ENCODE data around the gene MIR17HG. TPM values are rescaled to one million over a fixed set of nuclear protein-coding genes. Genes with fewer than 3 reads are reported as not detected.
"Not testable (repeated sequence)": the region's sequence is repeated elsewhere in the genome, so short reads cannot be mapped to it uniquely, and the experiment has no call there.

MIR17HG gene
- polyA plus RNA-seq, 2 donors, result 1.7 to 7.2 TPM

GRCh38 chr13:91313103-91313502 lies 34.4 kb upstream of the MIR17HG start:
- 26 to 28% methylated on average over 5 of the region's 5 CpGs for WGBS, 2 donors
- Histone ChIP-seq H3K4me3 (ENCODE audit: low read depth in 1 of 2, low read length in 2 of 2) (no peak overlapping the region), H3K27me3 (ENCODE audit: control insufficient read depth in 1 of 2, insufficient read depth in 2 of 2, low read length in 2 of 2) (no peaks in the 10 kb centered on the region), H3K27ac (ENCODE audit: low read depth in 2 of 2, low read length in 1 of 2) (no peak overlapping the region), H3K9me3 (ENCODE audit: control insufficient read depth in 2 of 2, insufficient read depth in 1 of 2, low read depth in 1 of 2, low read length in 1 of 2) (no peaks in the 10 kb centered on the region), H3K36me3 (ENCODE audit: control insufficient read depth in 2 of 2, insufficient read depth in 2 of 2, low read length in 1 of 2) (no peaks in the 10 kb centered on the region), H3K4me1 (ENCODE audit: control insufficient read depth in 2 of 2, insufficient read depth in 2 of 2, low read length in 1 of 2) (no peaks in the 10 kb centered on the region)

- no peak overlapping the region for H3K4me3 ChIP-seq (ENCODE audit: low read depth in 1 of 2, low read length in 2 of 2)
- H3K27ac ChIP-seq (ENCODE audit: low read depth in 2 of 2, low read length in 1 of 2), result no peak overlapping the region
- H3K9me3 ChIP-seq (ENCODE audit: control insufficient read depth in 2 of 2, insufficient read depth in 1 of 2, low read depth in 1 of 2, low read length in 1 of 2), result no peaks in the 10 kb centered on the region
- WGBS, 2 donors, result 56% methylated on average over 4 of the region's 4 CpGs
- H3K27me3 ChIP-seq (ENCODE audit: control insufficient read depth in 1 of 2, insufficient read depth in 2 of 2, low read length in 2 of 2), result no peaks in the 10 kb centered on the region
- no peaks in the 10 kb centered on the region for H3K36me3 ChIP-seq (ENCODE audit: control insufficient read depth in 2 of 2, insufficient read depth in 2 of 2, low read length in 1 of 2)
- H3K4me1 ChIP-seq (ENCODE audit: control insufficient read depth in 2 of 2, insufficient read depth in 2 of 2, low read length in 1 of 2), result no peaks in the 10 kb centered on the region
Measured at GRCh38 chr13:91313581-91313980, 33.9 kb upstream of the MIR17HG start.

- H3K4me1 ChIP-seq (ENCODE audit: control insufficient read depth in 2 of 2, insufficient read depth in 2 of 2, low read length in 1 of 2), result no peaks in the 10 kb centered on the region
- H3K36me3 ChIP-seq (ENCODE audit: control insufficient read depth in 2 of 2, insufficient read depth in 2 of 2, low read length in 1 of 2), result no peaks in the 10 kb centered on the region
- H3K27me3 ChIP-seq (ENCODE audit: control insufficient read depth in 1 of 2, insufficient read depth in 2 of 2, low read length in 2 of 2), result no peaks in the 10 kb centered on the region
- H3K9me3 ChIP-seq (ENCODE audit: control insufficient read depth in 2 of 2, insufficient read depth in 1 of 2, low read depth in 1 of 2, low read length in 1 of 2), result no peaks in the 10 kb centered on the region
- H3K4me3 ChIP-seq (ENCODE audit: low read depth in 1 of 2, low read length in 2 of 2), result no peak overlapping the region
- no peak overlapping the region for H3K27ac ChIP-seq (ENCODE audit: low read depth in 2 of 2, low read length in 1 of 2)
Measured at GRCh38 chr13:91314888-91315287, 32.6 kb upstream of the MIR17HG start.

- no peaks in the 10 kb centered on the region for H3K4me1 ChIP-seq (ENCODE audit: control insufficient read depth in 2 of 2, insufficient read depth in 2 of 2, low read length in 1 of 2)
- no peaks in the 10 kb centered on the region for H3K9me3 ChIP-seq (ENCODE audit: control insufficient read depth in 2 of 2, insufficient read depth in 1 of 2, low read depth in 1 of 2, low read length in 1 of 2)
- no peak overlapping the region for H3K4me3 ChIP-seq (ENCODE audit: low read depth in 1 of 2, low read length in 2 of 2)
- 73% methylated on average over 6 of the region's 6 CpGs for WGBS, 2 donors
- no peaks in the 10 kb centered on the region for H3K27me3 ChIP-seq (ENCODE audit: control insufficient read depth in 1 of 2, insufficient read depth in 2 of 2, low read length in 2 of 2)
- no peaks in the 10 kb centered on the region for H3K36me3 ChIP-seq (ENCODE audit: control insufficient read depth in 2 of 2, insufficient read depth in 2 of 2, low read length in 1 of 2)
- no peak overlapping the region for H3K27ac ChIP-seq (ENCODE audit: low read depth in 2 of 2, low read length in 1 of 2)
Measured at GRCh38 chr13:91318886-91319285, 28.6 kb upstream of the MIR17HG start.

GRCh38 chr13:91319996-91320395 lies 27.5 kb upstream of the MIR17HG start:
- Histone ChIP-seq H3K27me3 (ENCODE audit: control insufficient read depth in 1 of 2, insufficient read depth in 2 of 2, low read length in 2 of 2) (no peaks in the 10 kb centered on the region), H3K27ac (ENCODE audit: low read depth in 2 of 2, low read length in 1 of 2) (no peak overlapping the region), H3K9me3 (ENCODE audit: control insufficient read depth in 2 of 2, insufficient read depth in 1 of 2, low read depth in 1 of 2, low read length in 1 of 2) (no peaks in the 10 kb centered on the region), H3K36me3 (ENCODE audit: control insufficient read depth in 2 of 2, insufficient read depth in 2 of 2, low read length in 1 of 2) (no peaks in the 10 kb centered on the region), H3K4me1 (ENCODE audit: control insufficient read depth in 2 of 2, insufficient read depth in 2 of 2, low read length in 1 of 2) (no peaks in the 10 kb centered on the region), H3K4me3 (ENCODE audit: low read depth in 1 of 2, low read length in 2 of 2) (no peak overlapping the region)
- WGBS, 2 donors, result 95 to 96% methylated on average over 8 of the region's 8 CpGs

- H3K27ac ChIP-seq (ENCODE audit: low read depth in 2 of 2, low read length in 1 of 2); H3K9me3 ChIP-seq (ENCODE audit: control insufficient read depth in 2 of 2, insufficient read depth in 1 of 2, low read depth in 1 of 2, low read length in 1 of 2): not testable (repeated sequence)
- WGBS, 2 donors, result 90 to 97% methylated on average over 1 of the region's 1 CpG
Measured at GRCh38 chr13:91320990-91321389, 26.5 kb upstream of the MIR17HG start.

GRCh38 chr13:91323349-91323748 lies 24.1 kb upstream of the MIR17HG start:
- H3K4me3 ChIP-seq (ENCODE audit: low read depth in 1 of 2, low read length in 2 of 2), result no peak overlapping the region
- no peaks in the 10 kb centered on the region for H3K27me3 ChIP-seq (ENCODE audit: control insufficient read depth in 1 of 2, insufficient read depth in 2 of 2, low read length in 2 of 2)
- no peaks in the 10 kb centered on the region for H3K4me1 ChIP-seq (ENCODE audit: control insufficient read depth in 2 of 2, insufficient read depth in 2 of 2, low read length in 1 of 2)
- no peaks in the 10 kb centered on the region for H3K9me3 ChIP-seq (ENCODE audit: control insufficient read depth in 2 of 2, insufficient read depth in 1 of 2, low read depth in 1 of 2, low read length in 1 of 2)
- H3K27ac ChIP-seq (ENCODE audit: low read depth in 2 of 2, low read length in 1 of 2), result no peak overlapping the region
- WGBS, 2 donors, result 70 to 77% methylated on average over 3 of the region's 3 CpGs
- no peaks in the 10 kb centered on the region for H3K36me3 ChIP-seq (ENCODE audit: control insufficient read depth in 2 of 2, insufficient read depth in 2 of 2, low read length in 1 of 2)

More at GRCh38 chr13:91320990-91321389, 26.5 kb upstream of the MIR17HG start:
- not testable (repeated sequence) for H3K4me3 ChIP-seq (ENCODE audit: low read depth in 1 of 2, low read length in 2 of 2); H3K27me3 ChIP-seq (ENCODE audit: control insufficient read depth in 1 of 2, insufficient read depth in 2 of 2, low read length in 2 of 2); H3K36me3 ChIP-seq (ENCODE audit: control insufficient read depth in 2 of 2, insufficient read depth in 2 of 2, low read length in 1 of 2); H3K4me1 ChIP-seq (ENCODE audit: control insufficient read depth in 2 of 2, insufficient read depth in 2 of 2, low read length in 1 of 2)

GRCh38 chr13:91326146-91326545 lies 21.3 kb upstream of the MIR17HG start:
- Histone ChIP-seq H3K27me3 (ENCODE audit: control insufficient read depth in 1 of 2, insufficient read depth in 2 of 2, low read length in 2 of 2) (no peaks in the 10 kb centered on the region), H3K4me1 (ENCODE audit: control insufficient read depth in 2 of 2, insufficient read depth in 2 of 2, low read length in 1 of 2) (no peaks in the 10 kb centered on the region), H3K4me3 (ENCODE audit: low read depth in 1 of 2, low read length in 2 of 2) (no peak overlapping the region), H3K36me3 (ENCODE audit: control insufficient read depth in 2 of 2, insufficient read depth in 2 of 2, low read length in 1 of 2) (no peaks in the 10 kb centered on the region), H3K27ac (ENCODE audit: low read depth in 2 of 2, low read length in 1 of 2) (no peak overlapping the region), H3K9me3 (ENCODE audit: control insufficient read depth in 2 of 2, insufficient read depth in 1 of 2, low read depth in 1 of 2, low read length in 1 of 2) (no peaks in the 10 kb centered on the region)
- 29 to 49% methylated on average over 7 of the region's 7 CpGs for WGBS, 2 donors

GRCh38 chr13:91328726-91329125 lies 18.8 kb upstream of the MIR17HG start:
- H3K27me3 ChIP-seq (ENCODE audit: control insufficient read depth in 1 of 2, insufficient read depth in 2 of 2, low read length in 2 of 2), result no peaks in the 10 kb centered on the region

GRCh38 chr13:91329733-91330132 lies 17.8 kb upstream of the MIR17HG start:
- Histone ChIP-seq H3K27ac (ENCODE audit: low read depth in 2 of 2, low read length in 1 of 2) (no peak overlapping the region), H3K36me3 (ENCODE audit: control insufficient read depth in 2 of 2, insufficient read depth in 2 of 2, low read length in 1 of 2) (no peaks in the 10 kb centered on the region), H3K27me3 (ENCODE audit: control insufficient read depth in 1 of 2, insufficient read depth in 2 of 2, low read length in 2 of 2) (no peaks in the 10 kb centered on the region), H3K4me1 (ENCODE audit: control insufficient read depth in 2 of 2, insufficient read depth in 2 of 2, low read length in 1 of 2) (no peaks in the 10 kb centered on the region), H3K9me3 (ENCODE audit: control insufficient read depth in 2 of 2, insufficient read depth in 1 of 2, low read depth in 1 of 2, low read length in 1 of 2) (no peaks in the 10 kb centered on the region), H3K4me3 (ENCODE audit: low read depth in 1 of 2, low read length in 2 of 2) (no peak overlapping the region)
- WGBS, 2 donors, result 88 to 94% methylated on average over 1 of the region's 1 CpG

More at GRCh38 chr13:91328726-91329125, 18.8 kb upstream of the MIR17HG start:
- H3K4me3 ChIP-seq (ENCODE audit: low read depth in 1 of 2, low read length in 2 of 2), result no peak overlapping the region
- H3K4me1 ChIP-seq (ENCODE audit: control insufficient read depth in 2 of 2, insufficient read depth in 2 of 2, low read length in 1 of 2), result no peaks in the 10 kb centered on the region
- no peak overlapping the region for H3K27ac ChIP-seq (ENCODE audit: low read depth in 2 of 2, low read length in 1 of 2)
- no peaks in the 10 kb centered on the region for H3K36me3 ChIP-seq (ENCODE audit: control insufficient read depth in 2 of 2, insufficient read depth in 2 of 2, low read length in 1 of 2)
- H3K9me3 ChIP-seq (ENCODE audit: control insufficient read depth in 2 of 2, insufficient read depth in 1 of 2, low read depth in 1 of 2, low read length in 1 of 2), result no peaks in the 10 kb centered on the region
- WGBS, 2 donors, result 91 to 94% methylated on average over 1 of the region's 1 CpG
